Ovary (tissue), 3 donors: Measurements from ENCODE around the gene PARP16.

Experiments
- CTCF ChIP-seq, 3 donors: fragments of 450-650 bp in 2 of 3; fragments of 200-600 bp in 1 of 3; IDR thresholded peaks; one replicate each; pipeline versions ENCODE4 v1.5.1 to v1.8.0; 2016 to 2022; ENCODE audit warnings: antibody characterized with exemption in 3 of 3, mild to moderate bottlenecking in 1 of 3
- EP300 ChIP-seq: sonication (generic); formaldehyde crosslinking; IDR thresholded peaks from one replicate; pipeline ENCODE4 v1.6.1; 2017; ENCODE audit warnings: antibody characterized with exemption
- donor health status: DM: no; HTN: no; CAD: no.

- TF ChIP-seq EP300 (no peak), CTCF (IDR thresholded peaks at IDR 0.05) (no peak)
Measured at GRCh38 chr15:65332391-65333147, 45.9 kb upstream of the PARP16 start.
